ENCODE results near the gene TGFB1I1.

TGFB1I1 gene

GRCh38 chr16:31466381-31466841 is 5.5 kb upstream of the TGFB1I1 start:
- Histone ChIP-seq H3K36me3 (ENCODE audit: control insufficient read depth, insufficient read depth, low read length) (peaks cover 27% of the 10 kb centered on the region), H3K4me3 (replicated peaks; ENCODE audit: low read depth, low read length) (no peak overlapping the region), H3K27me3 (replicated peaks; ENCODE audit: control insufficient read depth, insufficient read depth, low read length) (no peaks in the 10 kb centered on the region)
- DNase-seq (ENCODE audit: extremely low read depth, insufficient read length): no peak
- no peak for TF ChIP-seq CTCF (IDR thresholded peaks at IDR 0.05; ENCODE audit: insufficient read depth, low read length, poor library complexity, severe bottlenecking)

- peaks cover 27% of the 10 kb centered on the region for H3K36me3 ChIP-seq (ENCODE audit: control insufficient read depth, insufficient read depth, low read length)
- H3K27me3 ChIP-seq (replicated peaks; ENCODE audit: control insufficient read depth, insufficient read depth, low read length): no peaks in the 10 kb centered on the region; the same call in 1 of the 2 replicates
- DNase-seq (ENCODE audit: extremely low read depth, insufficient read length): no peak
- H3K4me3 ChIP-seq (replicated peaks; ENCODE audit: low read depth, low read length): no peak overlapping the region
- no peak for TF ChIP-seq CTCF (IDR thresholded peaks at IDR 0.05; ENCODE audit: insufficient read depth, low read length, poor library complexity, severe bottlenecking)
Observed at GRCh38 chr16:31467151-31467773, 4.7 kb upstream of the TGFB1I1 start.

- H3K27me3 ChIP-seq (replicated peaks; ENCODE audit: control insufficient read depth, insufficient read depth, low read length): no peaks in the 10 kb centered on the region; the same call in 1 of the 2 replicates
- no peak for DNase-seq (ENCODE audit: extremely low read depth, insufficient read length)
- TF ChIP-seq CTCF (IDR thresholded peaks at IDR 0.05; ENCODE audit: insufficient read depth, low read length, poor library complexity, severe bottlenecking): no peak
- H3K36me3 ChIP-seq (ENCODE audit: control insufficient read depth, insufficient read depth, low read length): peaks cover 25% of the 10 kb centered on the region
- H3K4me3 ChIP-seq (replicated peaks; ENCODE audit: low read depth, low read length): no peak overlapping the region
Observed at GRCh38 chr16:31467858-31468257, 4.1 kb upstream of the TGFB1I1 start.

- TF ChIP-seq CTCF (IDR thresholded peaks at IDR 0.05; ENCODE audit: insufficient read depth, low read length, poor library complexity, severe bottlenecking): no peak
- no peak for DNase-seq (ENCODE audit: extremely low read depth, insufficient read length)
- Histone ChIP-seq H3K27me3 (replicated peaks; ENCODE audit: control insufficient read depth, insufficient read depth, low read length) (peaks cover 2% of the 10 kb centered on the region; the same call in 1 of the 2 replicates), H3K36me3 (ENCODE audit: control insufficient read depth, insufficient read depth, low read length) (peaks cover 17% of the 10 kb centered on the region), H3K4me3 (replicated peaks; ENCODE audit: low read depth, low read length) (no peak overlapping the region)
Observed at GRCh38 chr16:31470615-31471014, 1.3 kb upstream of the TGFB1I1 start.

GRCh38 chr16:31471241-31471874 is 594 bp upstream of the TGFB1I1 start:
- Histone ChIP-seq H3K27me3 (replicated peaks; ENCODE audit: control insufficient read depth, insufficient read depth, low read length) (peaks cover 2% of the 10 kb centered on the region; the same call in 1 of the 2 replicates), H3K36me3 (ENCODE audit: control insufficient read depth, insufficient read depth, low read length) (peaks cover 10% of the 10 kb centered on the region), H3K4me3 (replicated peaks; ENCODE audit: low read depth, low read length) (no peak overlapping the region)
- DNase-seq (ENCODE audit: extremely low read depth, insufficient read length): no peak
- no peak for TF ChIP-seq CTCF (IDR thresholded peaks at IDR 0.05; ENCODE audit: insufficient read depth, low read length, poor library complexity, severe bottlenecking)

All from GM06990 (cell line).